8988T (cell line): ENCODE measurements around the gene HLA-DMA.

Source experiments
- DNase-seq: peaks from one replicate; pipeline ENCODE4 v3.0.0; 2011

HLA-DMA gene

GRCh38 chr6:32974016-32974333 is 21.1 kb upstream of the HLA-DMA start:
- DNase-seq: no peak

- no peak for DNase-seq
Observed at GRCh38 chr6:32973144-32974015, 20.5 kb upstream of the HLA-DMA start.

GRCh38 chr6:32972353-32973143 is 19.7 kb upstream of the HLA-DMA start:
- DNase-seq: no peak

GRCh38 chr6:32971581-32972352 is 18.9 kb upstream of the HLA-DMA start:
- peak; percentile 71 for DNase-seq

- DNase-seq: no peak
Observed at GRCh38 chr6:32971242-32971580, 18.3 kb upstream of the HLA-DMA start.

DNA sequence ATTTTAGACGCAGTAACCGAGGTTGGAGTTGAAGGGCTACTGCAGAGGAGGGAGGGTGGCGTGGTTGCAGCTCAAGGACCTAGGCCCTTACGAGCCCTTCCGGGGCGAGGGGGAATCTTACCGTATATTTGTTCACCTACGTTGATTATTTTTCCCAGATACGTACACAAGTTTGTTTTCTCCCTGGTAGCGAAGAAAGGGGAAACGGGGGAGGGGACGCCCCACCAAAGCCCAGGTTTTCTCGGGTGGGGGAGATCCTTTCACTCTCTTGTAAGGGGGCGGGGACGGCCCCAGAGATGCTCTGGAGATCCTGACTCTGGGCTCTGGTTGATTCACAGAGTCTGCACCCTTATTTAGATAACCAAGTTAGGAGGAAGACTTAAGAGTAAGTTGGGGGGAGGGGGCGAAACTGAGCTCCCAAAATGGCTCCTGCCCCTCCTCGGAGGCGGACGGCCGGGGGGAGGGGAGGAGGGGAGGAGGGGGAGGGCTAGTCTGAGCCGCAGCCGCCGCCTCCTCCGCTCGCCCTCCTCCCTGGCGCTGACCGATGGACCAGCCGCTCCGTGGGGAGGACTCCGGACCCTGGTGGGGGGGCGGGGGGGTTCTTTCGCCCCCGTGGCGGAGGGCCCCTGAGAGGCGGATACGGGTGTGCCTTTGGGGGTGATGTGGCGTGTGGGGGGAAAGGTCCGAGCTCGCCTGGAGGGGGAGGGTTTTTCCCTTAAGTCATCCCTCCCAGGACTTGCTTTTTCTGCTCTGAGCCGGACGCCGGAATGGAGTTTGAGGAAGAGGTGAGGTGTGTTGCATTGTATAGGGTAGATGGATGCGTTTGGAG is 17.7 kb upstream of the HLA-DMA start:
- no peak for DNase-seq

DNA sequence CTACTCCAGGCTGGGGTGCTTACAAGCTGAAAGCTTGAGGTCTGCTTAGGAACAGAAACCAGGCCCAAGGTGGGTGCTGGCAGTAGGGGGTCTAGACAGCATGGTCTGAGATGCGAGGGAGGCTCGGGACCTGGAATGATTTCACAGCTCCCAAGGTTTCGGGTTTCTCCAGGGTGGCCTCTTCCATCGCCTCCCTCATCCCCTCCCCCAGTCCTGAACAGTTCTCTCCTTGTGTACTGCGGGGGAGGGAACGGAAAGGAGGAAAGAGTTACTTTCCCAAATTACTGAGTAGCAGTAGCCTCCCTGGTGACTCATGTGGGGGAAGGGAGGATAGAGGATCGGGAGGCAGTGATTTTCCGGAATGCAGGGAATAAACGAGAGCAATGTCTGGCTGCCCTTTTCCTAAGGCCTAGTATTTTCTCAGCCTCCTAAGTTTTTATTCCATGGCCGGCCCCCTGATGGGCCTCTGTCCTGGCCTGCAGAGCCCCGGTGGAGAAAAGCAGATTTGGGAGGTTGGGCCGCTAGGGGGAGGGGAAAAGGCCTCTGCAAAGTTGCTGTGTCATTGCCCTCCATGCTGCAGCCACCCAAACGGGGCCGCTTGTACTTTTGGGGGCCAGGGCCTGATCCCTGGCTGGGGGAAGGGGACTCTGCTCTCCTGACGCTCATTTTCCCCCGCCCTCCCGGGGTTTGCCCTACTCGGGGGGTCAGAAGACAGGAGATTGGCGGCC is 17.0 kb upstream of the HLA-DMA start:
- DNase-seq: no peak

DNA sequence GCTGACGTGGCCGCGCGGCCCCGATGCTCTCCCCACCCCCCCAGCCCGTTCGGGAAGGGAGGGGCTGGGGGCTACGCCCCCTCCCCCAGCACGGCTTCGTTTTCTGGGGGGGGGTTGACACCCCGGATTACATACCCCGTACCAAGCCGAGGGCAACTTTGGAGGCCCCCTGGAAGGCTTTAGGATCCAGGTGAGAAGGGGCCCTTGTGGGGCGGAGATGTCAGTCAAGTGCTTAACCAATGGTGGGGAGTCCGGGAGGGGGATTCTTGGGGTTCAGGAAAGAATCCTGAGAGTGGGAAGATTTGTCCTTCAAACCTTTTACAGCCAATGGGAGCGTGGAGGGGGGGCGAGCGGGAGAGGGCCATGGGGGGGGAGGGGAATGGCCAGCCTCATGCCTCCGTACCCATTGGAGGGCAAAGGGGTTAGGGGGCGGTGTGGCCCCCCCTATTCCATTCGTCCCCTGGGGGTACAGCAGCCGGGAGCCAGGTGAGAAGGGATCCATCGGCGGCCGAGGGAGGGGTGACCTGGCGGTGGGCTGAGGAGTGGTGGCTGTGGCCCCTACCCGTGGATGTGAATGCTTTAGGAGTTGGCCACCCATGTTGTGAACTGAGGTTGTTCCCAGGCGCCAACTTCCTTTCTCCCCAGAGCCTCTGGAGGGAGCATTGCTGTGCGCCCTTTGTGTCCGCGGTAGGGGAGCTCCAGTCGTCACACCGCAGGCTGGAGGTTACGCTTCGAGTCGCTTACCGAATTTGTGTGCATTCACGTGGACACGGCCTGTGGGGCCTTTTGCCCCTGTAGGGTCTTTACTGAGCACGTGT is 16.2 kb upstream of the HLA-DMA start:
- DNase-seq: peak; percentile 73

GRCh38 chr6:32968093-32968866 is 15.4 kb upstream of the HLA-DMA start, which contains the start of gene BRD2:
TSS of gene BRD2 (plus strand) at chr6:32968594. CDS start at chr6:32972899, 4,305 bp downstream.
- peak; percentile 74 for DNase-seq

DNA sequence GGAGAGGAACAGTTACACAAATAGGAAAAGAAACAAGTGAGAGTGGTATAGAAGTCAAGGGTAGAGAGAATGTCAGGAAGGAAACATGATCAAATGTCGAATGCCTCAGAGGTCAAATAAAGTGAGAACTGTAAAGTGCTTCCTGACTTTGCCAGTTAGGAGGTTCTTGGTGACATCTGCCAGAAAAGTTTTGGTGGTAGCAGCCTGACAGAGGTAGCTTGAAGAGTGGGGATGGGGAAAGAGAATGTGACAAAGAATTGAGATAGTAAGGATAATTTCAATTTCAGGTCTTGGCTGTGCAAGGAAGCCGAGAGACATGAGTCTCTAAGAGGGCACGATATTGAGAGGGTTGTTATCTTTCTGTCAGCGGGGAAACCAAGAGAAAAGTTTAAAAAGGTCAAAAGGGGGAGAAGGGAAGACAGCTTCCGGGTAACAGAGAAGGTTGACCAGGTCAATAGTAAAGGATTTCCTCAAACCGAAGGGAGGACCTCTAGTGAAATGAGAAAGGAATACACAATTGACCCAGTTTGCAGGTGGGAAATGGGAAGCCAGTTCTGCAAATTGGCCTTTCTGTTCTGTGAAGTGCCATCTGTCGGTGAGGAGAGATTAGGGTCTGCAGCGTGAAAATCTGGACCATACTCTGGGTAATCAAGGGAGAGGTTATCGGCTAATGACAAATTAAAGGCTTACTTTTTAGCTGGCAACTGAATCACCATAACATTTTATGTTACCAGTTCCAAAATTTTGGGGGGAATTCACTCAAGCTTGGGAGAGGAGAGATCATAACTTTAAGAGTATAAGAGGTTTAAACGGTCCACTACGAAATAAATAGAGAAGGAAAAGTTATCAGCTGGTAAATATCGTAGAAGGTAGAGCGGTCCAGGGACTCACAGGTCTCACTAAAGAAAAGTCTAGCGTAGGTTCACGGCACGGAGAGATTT is 14.5 kb upstream of the HLA-DMA start:
- no peak for DNase-seq

DNA sequence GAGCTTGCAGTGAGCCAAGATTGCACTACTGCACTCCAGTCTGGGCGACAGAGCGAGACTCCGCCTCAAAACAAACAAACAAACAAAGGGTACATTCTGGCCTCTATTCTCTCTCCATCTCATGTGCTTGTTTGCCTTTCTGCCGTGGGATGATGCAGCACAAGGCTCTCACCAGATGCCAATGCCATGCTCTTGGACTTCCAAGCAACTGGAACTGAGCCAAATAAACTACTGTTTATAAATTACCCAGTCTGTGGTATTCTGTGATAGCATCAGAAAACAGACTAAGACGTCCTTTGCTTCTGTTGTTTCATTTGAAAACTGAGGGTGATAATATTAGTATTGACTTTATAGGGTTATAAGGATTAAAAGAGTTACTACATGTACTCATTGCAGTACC is 11.9 kb upstream of the HLA-DMA start:
- DNase-seq: no peak

GRCh38 chr6:32963866-32964265 is 11.0 kb upstream of the HLA-DMA start:
- DNase-seq: no peak

DNA sequence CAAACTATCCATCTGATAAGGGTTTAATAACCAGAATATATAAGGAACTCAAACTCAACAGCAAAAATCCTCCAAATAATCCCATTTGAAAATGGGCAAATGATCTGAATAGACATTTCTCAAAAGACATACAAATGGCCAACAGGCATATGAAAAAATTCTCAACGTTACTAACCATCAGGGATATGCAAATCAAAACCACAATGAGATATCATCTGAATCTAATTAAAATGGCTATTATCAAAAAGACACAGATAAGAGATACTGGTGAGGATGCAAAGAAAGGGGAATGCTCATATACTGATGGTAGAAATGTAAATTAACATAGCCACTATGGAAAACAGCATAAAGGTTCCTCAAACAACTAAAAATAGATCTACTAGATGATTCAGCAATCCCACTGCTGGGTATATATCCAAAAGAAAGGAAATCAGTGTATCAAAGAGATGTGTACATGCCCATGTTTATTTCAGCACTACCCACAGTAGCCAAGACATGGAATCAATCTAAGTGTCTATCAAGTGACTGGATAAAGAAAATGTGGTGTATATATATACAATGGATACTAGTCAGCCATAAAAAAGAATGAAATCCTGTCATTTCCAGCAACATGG is 9.4 kb upstream of the HLA-DMA start:
- no peak for DNase-seq

- no peak for DNase-seq
Observed at GRCh38 chr6:32960563-32960962, 7.7 kb upstream of the HLA-DMA start.

DNA sequence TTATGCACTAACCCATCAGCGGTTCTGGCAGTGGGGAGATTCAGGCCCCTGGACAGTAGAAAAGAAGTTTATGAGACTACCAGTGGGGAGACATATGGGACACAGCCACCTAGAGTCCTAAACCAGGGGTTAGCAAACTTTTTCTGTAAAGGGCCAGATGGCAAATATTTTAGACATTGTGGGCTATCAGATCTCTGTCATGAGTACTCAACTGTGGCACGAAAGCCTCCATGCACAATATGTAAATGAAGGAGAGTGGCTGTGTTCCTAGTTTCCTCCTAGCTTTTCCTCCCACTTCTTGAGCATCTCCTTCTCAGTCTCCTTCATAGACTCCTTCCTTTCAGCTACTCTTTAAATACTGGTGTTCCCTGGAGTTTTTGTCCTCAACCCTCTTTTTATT is 3.3 kb upstream of the HLA-DMA start:
- DNase-seq: no peak

DNA sequence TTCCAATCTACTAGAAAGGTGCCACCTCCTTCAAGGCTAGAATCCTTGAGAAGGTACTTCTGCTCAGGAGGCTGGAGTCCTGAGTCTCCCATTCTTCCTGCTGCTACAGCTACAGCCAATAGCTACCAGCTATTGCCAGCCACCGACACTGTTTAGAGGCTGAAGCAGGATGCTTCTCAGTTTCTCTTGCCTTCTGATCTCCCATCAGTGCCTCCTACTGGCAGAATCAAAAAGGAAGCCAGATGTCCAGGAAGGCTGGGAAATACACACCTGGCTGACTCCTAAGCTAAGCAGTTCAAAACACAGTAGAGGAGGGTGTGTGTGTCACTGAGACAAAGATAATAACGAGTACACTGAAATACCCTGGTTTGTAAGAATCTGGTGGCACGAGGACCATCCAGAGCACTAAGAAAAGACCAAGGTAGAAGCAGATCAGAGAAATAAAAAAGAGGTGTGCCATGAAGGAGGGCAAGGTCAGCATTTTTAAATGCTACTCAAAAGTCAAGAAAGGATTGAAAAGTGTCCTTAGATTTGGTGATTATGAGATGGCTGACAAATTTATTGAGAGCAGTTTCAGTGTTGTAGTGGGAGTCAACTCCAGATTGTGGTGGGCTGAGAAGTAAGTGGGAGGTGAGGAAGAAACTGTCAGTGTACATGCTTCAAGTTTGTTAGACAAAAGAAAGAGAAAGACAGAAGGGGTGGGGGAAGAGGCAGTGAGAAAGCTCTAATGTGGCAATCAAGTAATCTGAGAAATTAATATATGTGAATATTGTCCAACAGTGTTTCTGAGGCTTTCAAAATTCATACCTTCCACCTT is 2.3 kb upstream of the HLA-DMA start:
- no peak for DNase-seq

DNA sequence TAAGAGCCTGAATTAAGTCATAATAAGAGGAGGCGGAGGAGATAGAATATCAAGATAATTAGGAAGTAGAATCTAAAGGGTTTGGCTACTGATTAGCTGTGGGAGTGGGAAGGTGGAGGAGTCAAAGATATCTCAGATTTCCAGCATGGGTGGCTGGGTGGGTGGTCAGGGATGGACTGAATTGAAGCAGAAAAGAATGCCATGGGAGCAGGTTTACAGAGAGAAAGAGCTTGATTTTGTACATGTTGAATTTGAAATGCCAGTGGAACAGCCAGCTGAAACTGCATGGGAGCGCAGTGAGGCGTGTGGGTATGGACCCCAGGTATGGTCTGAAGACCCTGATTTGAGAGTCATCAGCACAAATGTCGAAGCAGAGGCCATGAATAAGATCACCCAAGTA is 1.4 kb upstream of the HLA-DMA start:
- DNase-seq: no peak

GRCh38 chr6:32953775-32954174 is 878 bp upstream of the HLA-DMA start:
- DNase-seq: no peak
